ENCODE results near the gene CNKSR1.

DNA sequence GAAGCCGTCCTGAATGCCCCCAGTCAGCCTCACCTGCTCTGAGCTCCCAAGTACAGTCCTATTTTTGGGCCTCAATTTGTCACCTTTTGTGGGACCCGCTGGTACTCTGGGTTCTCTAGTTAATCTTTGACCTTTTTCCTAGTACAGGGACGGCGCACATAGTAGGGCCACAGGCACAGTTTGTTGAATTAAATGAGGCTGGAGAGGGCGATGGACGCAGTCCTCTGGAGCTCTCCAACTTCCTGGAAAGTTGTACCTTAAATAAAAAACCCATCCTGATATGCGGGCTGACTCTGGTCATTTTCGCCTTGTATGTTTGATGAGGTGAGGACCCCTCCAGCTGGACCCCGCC is 13.6 kb upstream of the CNKSR1 start:
- TF ChIP-seq, protein P1, sequence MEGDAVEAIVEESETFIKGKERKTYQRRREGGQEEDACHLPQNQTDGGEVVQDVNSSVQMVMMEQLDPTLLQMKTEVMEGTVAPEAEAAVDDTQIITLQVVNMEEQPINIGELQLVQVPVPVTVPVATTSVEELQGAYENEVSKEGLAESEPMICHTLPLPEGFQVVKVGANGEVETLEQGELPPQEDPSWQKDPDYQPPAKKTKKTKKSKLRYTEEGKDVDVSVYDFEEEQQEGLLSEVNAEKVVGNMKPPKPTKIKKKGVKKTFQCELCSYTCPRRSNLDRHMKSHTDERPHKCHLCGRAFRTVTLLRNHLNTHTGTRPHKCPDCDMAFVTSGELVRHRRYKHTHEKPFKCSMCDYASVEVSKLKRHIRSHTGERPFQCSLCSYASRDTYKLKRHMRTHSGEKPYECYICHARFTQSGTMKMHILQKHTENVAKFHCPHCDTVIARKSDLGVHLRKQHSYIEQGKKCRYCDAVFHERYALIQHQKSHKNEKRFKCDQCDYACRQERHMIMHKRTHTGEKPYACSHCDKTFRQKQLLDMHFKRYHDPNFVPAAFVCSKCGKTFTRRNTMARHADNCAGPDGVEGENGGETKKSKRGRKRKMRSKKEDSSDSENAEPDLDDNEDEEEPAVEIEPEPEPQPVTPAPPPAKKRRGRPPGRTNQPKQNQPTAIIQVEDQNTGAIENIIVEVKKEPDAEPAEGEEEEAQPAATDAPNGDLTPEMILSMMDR (IDR thresholded peaks at IDR 0.05): no peak
- no peak for TF ChIP-seq POLR2A (IDR thresholded peaks at IDR 0.05)
